ENCODE results near the gene CSF1R.

CSF1R gene

GRCh38 chr5:150120617-150121447, 34.5 kb upstream of the CSF1R start:
- no peak for FAIRE-seq

GRCh38 chr5:150120062-150120441, 33.7 kb upstream of the CSF1R start:
- no peak for FAIRE-seq

GRCh38 chr5:150119421-150120061, 33.2 kb upstream of the CSF1R start:
- no peak for FAIRE-seq

GRCh38 chr5:150118561-150119229, 32.3 kb upstream of the CSF1R start:
- no peak for FAIRE-seq

- no peak for FAIRE-seq
Observed at GRCh38 chr5:150117945-150118560, 31.7 kb upstream of the CSF1R start.

- FAIRE-seq = no peak
Observed at GRCh38 chr5:150116667-150117400, 30.5 kb upstream of the CSF1R start.

- no peak for FAIRE-seq
Observed at GRCh38 chr5:150114773-150115408, 28.5 kb upstream of the CSF1R start.

- FAIRE-seq = no peak
Observed at GRCh38 chr5:150114102-150114641, 27.8 kb upstream of the CSF1R start.

- no peak for FAIRE-seq
Observed at GRCh38 chr5:150113047-150113744, 26.8 kb upstream of the CSF1R start.

- no peak for FAIRE-seq
Observed at GRCh38 chr5:150112201-150113046, 26.1 kb upstream of the CSF1R start.

- no peak for FAIRE-seq
Observed at GRCh38 chr5:150111122-150111521, 24.8 kb upstream of the CSF1R start.

GRCh38 chr5:150109921-150110320, 23.6 kb upstream of the CSF1R start:
- no peak for FAIRE-seq

- FAIRE-seq = no peak
Observed at GRCh38 chr5:150108711-150109514, 22.6 kb upstream of the CSF1R start.

- FAIRE-seq = no peak
Observed at GRCh38 chr5:150107909-150108447, 21.6 kb upstream of the CSF1R start.

- FAIRE-seq = no peak
Observed at GRCh38 chr5:150106674-150107426, 20.5 kb upstream of the CSF1R start.

GRCh38 chr5:150105928-150106615, 19.7 kb upstream of the CSF1R start:
- FAIRE-seq = no peak

GRCh38 chr5:150104550-150104870, 18.2 kb upstream of the CSF1R start:
- no peak for FAIRE-seq
